ENCODE data around the gene FBN3. TPM values are rescaled to one million over a fixed set of nuclear protein-coding genes. Genes with fewer than 3 reads are reported as not detected.

The FBN3 gene
- polyA plus RNA-seq, 1 donor from 2014 or later = 52.7 TPM

DNA sequence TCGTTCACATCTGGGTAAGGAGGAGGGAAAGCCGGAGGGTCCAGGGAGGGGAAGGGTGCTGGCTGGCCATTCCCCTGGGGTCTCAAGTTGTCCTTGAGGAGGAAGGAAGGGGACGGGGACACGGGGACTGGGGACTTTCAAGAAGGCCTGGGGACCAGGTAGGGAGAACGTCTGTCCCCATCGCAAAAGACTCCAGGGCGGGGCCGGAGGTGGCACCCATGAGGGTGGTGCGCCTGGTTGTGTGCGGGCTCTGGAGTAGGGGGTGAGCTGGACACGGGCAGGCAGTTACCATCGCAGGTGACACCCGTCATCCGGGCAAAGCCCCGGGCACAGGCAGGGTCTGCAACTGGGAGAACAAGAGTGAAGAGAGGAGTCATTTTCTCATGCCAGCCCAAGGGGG lies 23.4 kb downstream of the FBN3 start:
- no peak overlapping the region for H2AFZ ChIP-seq (ENCODE audit: low read depth, low read length)
- TF ChIP-seq EP300 (conservative IDR thresholded peaks at IDR 0.05; ENCODE audit: poor library complexity, severe bottlenecking) (no peak), RAD21 (conservative IDR thresholded peaks at IDR 0.05) (no peak), MXI1 (conservative IDR thresholded peaks at IDR 0.05; ENCODE audit: poor library complexity, severe bottlenecking) (no peak), SMC3 (conservative IDR thresholded peaks at IDR 0.05; ENCODE audit: poor library complexity) (no peak), EZH2 (IDR thresholded peaks at IDR 0.05; ENCODE audit: borderline replicate concordance, insufficient read depth, low read length, poor library complexity, severe bottlenecking) (no peak), POLR2AphosphoS5 (IDR thresholded peaks at IDR 0.05) (no peak), TAF1 (IDR thresholded peaks at IDR 0.05; ENCODE audit: low read depth) (no peak)
- TF ChIP-seq, protein P1, sequence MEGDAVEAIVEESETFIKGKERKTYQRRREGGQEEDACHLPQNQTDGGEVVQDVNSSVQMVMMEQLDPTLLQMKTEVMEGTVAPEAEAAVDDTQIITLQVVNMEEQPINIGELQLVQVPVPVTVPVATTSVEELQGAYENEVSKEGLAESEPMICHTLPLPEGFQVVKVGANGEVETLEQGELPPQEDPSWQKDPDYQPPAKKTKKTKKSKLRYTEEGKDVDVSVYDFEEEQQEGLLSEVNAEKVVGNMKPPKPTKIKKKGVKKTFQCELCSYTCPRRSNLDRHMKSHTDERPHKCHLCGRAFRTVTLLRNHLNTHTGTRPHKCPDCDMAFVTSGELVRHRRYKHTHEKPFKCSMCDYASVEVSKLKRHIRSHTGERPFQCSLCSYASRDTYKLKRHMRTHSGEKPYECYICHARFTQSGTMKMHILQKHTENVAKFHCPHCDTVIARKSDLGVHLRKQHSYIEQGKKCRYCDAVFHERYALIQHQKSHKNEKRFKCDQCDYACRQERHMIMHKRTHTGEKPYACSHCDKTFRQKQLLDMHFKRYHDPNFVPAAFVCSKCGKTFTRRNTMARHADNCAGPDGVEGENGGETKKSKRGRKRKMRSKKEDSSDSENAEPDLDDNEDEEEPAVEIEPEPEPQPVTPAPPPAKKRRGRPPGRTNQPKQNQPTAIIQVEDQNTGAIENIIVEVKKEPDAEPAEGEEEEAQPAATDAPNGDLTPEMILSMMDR (IDR thresholded peaks at IDR 0.05; ENCODE audit: poor library complexity, severe bottlenecking) = no peak
- TF ChIP-seq, protein P2, sequence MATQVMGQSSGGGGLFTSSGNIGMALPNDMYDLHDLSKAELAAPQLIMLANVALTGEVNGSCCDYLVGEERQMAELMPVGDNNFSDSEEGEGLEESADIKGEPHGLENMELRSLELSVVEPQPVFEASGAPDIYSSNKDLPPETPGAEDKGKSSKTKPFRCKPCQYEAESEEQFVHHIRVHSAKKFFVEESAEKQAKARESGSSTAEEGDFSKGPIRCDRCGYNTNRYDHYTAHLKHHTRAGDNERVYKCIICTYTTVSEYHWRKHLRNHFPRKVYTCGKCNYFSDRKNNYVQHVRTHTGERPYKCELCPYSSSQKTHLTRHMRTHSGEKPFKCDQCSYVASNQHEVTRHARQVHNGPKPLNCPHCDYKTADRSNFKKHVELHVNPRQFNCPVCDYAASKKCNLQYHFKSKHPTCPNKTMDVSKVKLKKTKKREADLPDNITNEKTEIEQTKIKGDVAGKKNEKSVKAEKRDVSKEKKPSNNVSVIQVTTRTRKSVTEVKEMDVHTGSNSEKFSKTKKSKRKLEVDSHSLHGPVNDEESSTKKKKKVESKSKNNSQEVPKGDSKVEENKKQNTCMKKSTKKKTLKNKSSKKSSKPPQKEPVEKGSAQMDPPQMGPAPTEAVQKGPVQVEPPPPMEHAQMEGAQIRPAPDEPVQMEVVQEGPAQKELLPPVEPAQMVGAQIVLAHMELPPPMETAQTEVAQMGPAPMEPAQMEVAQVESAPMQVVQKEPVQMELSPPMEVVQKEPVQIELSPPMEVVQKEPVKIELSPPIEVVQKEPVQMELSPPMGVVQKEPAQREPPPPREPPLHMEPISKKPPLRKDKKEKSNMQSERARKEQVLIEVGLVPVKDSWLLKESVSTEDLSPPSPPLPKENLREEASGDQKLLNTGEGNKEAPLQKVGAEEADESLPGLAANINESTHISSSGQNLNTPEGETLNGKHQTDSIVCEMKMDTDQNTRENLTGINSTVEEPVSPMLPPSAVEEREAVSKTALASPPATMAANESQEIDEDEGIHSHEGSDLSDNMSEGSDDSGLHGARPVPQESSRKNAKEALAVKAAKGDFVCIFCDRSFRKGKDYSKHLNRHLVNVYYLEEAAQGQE (IDR thresholded peaks at IDR 0.05; ENCODE audit: borderline replicate concordance) = no peak
- H4K20me1 ChIP-seq (ENCODE audit: insufficient read depth) = no peaks in the 10 kb centered on the region
- no peaks in the 10 kb centered on the region for H3K9me2 ChIP-seq (ENCODE audit: insufficient read depth, low read length)
- no peaks in the 10 kb centered on the region for H3K79me2 ChIP-seq (replicated peaks; ENCODE audit: insufficient read depth, low read length)
- H3K9ac ChIP-seq (ENCODE audit: low read length) = no peak overlapping the region
- no peak overlapping the region for H3K4me3 ChIP-seq (ENCODE audit: low read length)
- no peaks in the 10 kb centered on the region for H3K9me3 ChIP-seq (ENCODE audit: low read length)
- no peak overlapping the region for H3K27ac ChIP-seq (ENCODE audit: low read length)
- no peaks in the 10 kb centered on the region for H3K36me3 ChIP-seq (ENCODE audit: insufficient read depth, low read length)
- no peaks in the 10 kb centered on the region for H3F3A ChIP-seq (ENCODE audit: insufficient read depth, low read length, poor library complexity, severe bottlenecking)
- H3K27me3 ChIP-seq (ENCODE audit: insufficient read depth, low read depth, low read length) = no peaks in the 10 kb centered on the region
- H3K4me2 ChIP-seq (ENCODE audit: low read length) = no peak overlapping the region

DNA sequence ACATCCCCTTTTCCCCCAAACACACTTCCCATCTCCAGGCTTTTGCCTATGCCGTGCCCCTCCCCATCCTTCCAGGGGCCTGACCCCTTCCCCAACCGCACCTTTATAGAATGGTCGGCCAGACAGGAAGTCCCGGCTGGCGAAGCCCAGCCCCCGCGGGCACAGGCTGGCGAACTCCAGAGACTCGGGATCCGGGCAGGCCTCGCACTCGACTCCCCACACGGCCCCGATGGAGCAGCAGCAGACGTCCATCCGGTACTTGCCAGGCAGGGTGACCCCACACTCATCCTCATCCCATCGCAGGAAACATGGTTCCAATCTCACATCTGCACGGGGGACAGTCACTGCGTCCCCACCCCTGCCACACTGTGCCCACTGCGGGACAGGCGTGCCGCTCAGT lies 25.7 kb downstream of the FBN3 start:
- no peak overlapping the region for H3K4me3 ChIP-seq (ENCODE audit: low read length)
- no peaks in the 10 kb centered on the region for H3K9me2 ChIP-seq (ENCODE audit: insufficient read depth, low read length)
- no peak overlapping the region for H2AFZ ChIP-seq (ENCODE audit: low read depth, low read length)
- no peak overlapping the region for H3K4me2 ChIP-seq (ENCODE audit: low read length)
- H4K20me1 ChIP-seq (ENCODE audit: insufficient read depth) = no peaks in the 10 kb centered on the region
- H3K27me3 ChIP-seq (ENCODE audit: insufficient read depth, low read depth, low read length) = no peaks in the 10 kb centered on the region
- H3K79me2 ChIP-seq (replicated peaks; ENCODE audit: insufficient read depth, low read length) = no peaks in the 10 kb centered on the region
- no peak overlapping the region for H3K9ac ChIP-seq (ENCODE audit: low read length)
- no peaks in the 10 kb centered on the region for H3K36me3 ChIP-seq (ENCODE audit: insufficient read depth, low read length)
- TF ChIP-seq, protein P2 (IDR thresholded peaks at IDR 0.05; ENCODE audit: borderline replicate concordance) = no peak
- no peak for TF ChIP-seq EP300 (conservative IDR thresholded peaks at IDR 0.05; ENCODE audit: poor library complexity, severe bottlenecking)
- TF ChIP-seq MXI1 (conservative IDR thresholded peaks at IDR 0.05; ENCODE audit: poor library complexity, severe bottlenecking) = no peak
- no peak for TF ChIP-seq POLR2AphosphoS5 (IDR thresholded peaks at IDR 0.05)
- TF ChIP-seq EZH2 (IDR thresholded peaks at IDR 0.05; ENCODE audit: borderline replicate concordance, insufficient read depth, low read length, poor library complexity, severe bottlenecking) = no peak
- TF ChIP-seq RAD21 (conservative IDR thresholded peaks at IDR 0.05) = no peak
- TF ChIP-seq, protein P1 (IDR thresholded peaks at IDR 0.05; ENCODE audit: poor library complexity, severe bottlenecking) = no peak
- TF ChIP-seq SMC3 (conservative IDR thresholded peaks at IDR 0.05; ENCODE audit: poor library complexity) = no peak
- TF ChIP-seq TAF1 (IDR thresholded peaks at IDR 0.05; ENCODE audit: low read depth) = no peak
- H3K9me3 ChIP-seq (ENCODE audit: low read length) = no peaks in the 10 kb centered on the region
- no peak overlapping the region for H3K27ac ChIP-seq (ENCODE audit: low read length)
- H3F3A ChIP-seq (ENCODE audit: insufficient read depth, low read length, poor library complexity, severe bottlenecking) = no peaks in the 10 kb centered on the region

All from neural cell (in vitro differentiated cells).